HepG2 (cell line): Measurements from ENCODE around the gene HSF4. TPM values are rescaled to one million over a fixed set of nuclear protein-coding genes. Genes with fewer than 3 reads are reported as not detected.

Experiments used
- ATAC-seq: fragments of 200-7000 bp; cut with Tn5 transposase; 3 replicates; pipeline ENCODE4 v1.9.1; 2020; ENCODE audit warnings: mild to moderate bottlenecking, moderate library complexity
- BruUV-seq: library from RNA; stranded (reverse); fragments of 400-500 nt; replicated peaks from 2 replicates; lab custom pipeline; 2021; lab: Mats Ljungman, UMichigan
- CTCF ChIA-PET: fragments of 300-600 bp; formaldehyde crosslinking; extraction: SDS; loops from one replicate; lab custom pipeline; 2021; ENCODE audit warnings: low total read pairs, inconsistent platforms, low intra/inter-chr PET ratio; lab: Yijun Ruan, JAX
- POLR2A ChIA-PET: fragments of 350-600 bp; sonication (Branson Sonifier 250); formaldehyde crosslinking; loops from one replicate; lab custom pipeline; 2020; ENCODE audit warnings: antibody characterized with exemption, inconsistent platforms; lab: Yijun Ruan, JAX
- DNase-seq: peaks from one replicate; pipeline ENCODE4 v3.0.0-alpha.2; 2015; ENCODE audit warnings: low spot score
- FAIRE-seq: peaks from 3 replicates; lab custom pipeline; 2011; peaks lifted over from hg19 to GRCh38; lab: Jason Lieb, UNC
- H2AFZ ChIP-seq: one replicate; pipeline ENCODE4 v1.6.1; 2011; ENCODE audit warnings: low read length, inconsistent platforms
- H3K27ac ChIP-seq: fragments of 300-600 bp; 3 replicates; pipeline ENCODE4 v1.8.0; 2011; ENCODE audit warnings: mixed run types, mild to moderate bottlenecking, mixed read lengths, low read length, inconsistent platforms; ENCODE audit not compliant: insufficient read depth; ENCODE audit errors: extremely low read length
- H3K27me3 ChIP-seq, 2 experiments: fragments of 200-600 bp in 1 of 2; 2 replicates in 1 of 2; 3 replicates in 1 of 2; pipeline versions ENCODE4 v1.6.0 to v1.8.0; 2011; ENCODE audit warnings: low read length in 2 of 2, mild to moderate bottlenecking in 2 of 2, moderate library complexity in 2 of 2, inconsistent platforms in 1 of 2; ENCODE audit not compliant: insufficient read depth in 2 of 2, control insufficient read depth in 1 of 2
- H3K36me3 ChIP-seq, 2 experiments: fragments of 200-600 bp in 1 of 2; replicated peaks in 1 of 2; 2 replicates in 1 of 2; 3 replicates in 1 of 2; pipeline versions ENCODE4 v1.5.1 to v1.8.0; 2011; ENCODE audit warnings: low read length in 2 of 2, inconsistent platforms in 1 of 2; ENCODE audit not compliant: insufficient read depth in 2 of 2, control insufficient read depth in 1 of 2
- H3K4me1 ChIP-seq: 2 replicates; pipeline ENCODE4 v1.5.1; 2012; ENCODE audit warnings: low read length, inconsistent platforms; ENCODE audit not compliant: insufficient read depth
- H3K4me2 ChIP-seq: 2 replicates; pipeline ENCODE4 v1.6.0; 2011; ENCODE audit warnings: low read depth, low read length, inconsistent platforms
- H3K4me3 ChIP-seq, 3 experiments: fragments of 200-600 bp in 1 of 3; sonication (generic), shearing (Covaris generic) in 1 of 3; replicated peaks in 1 of 3; 2 replicates each; pipeline ENCODE4 v1.5.1; 2011 to 2016; ENCODE audit warnings: low read length in 3 of 3, inconsistent platforms in 2 of 3, low read depth in 2 of 3, mild to moderate bottlenecking in 2 of 3, control low read depth in 1 of 3, mixed read lengths in 1 of 3; ENCODE audit not compliant: insufficient read depth in 1 of 3
- H3K79me2 ChIP-seq: one replicate; pipeline ENCODE4 v1.6.1; 2011; ENCODE audit warnings: low read length, inconsistent platforms; ENCODE audit not compliant: insufficient read depth
- H3K9ac ChIP-seq: 2 replicates; pipeline ENCODE4 v1.6.0; 2011; ENCODE audit warnings: mild to moderate bottlenecking, low read depth, low read length, inconsistent platforms; ENCODE audit not compliant: insufficient read depth
- H3K9me3 ChIP-seq: 2 replicates; pipeline ENCODE4 v1.5.1; 2012; ENCODE audit warnings: mild to moderate bottlenecking, low read length
- H4K20me1 ChIP-seq: 2 replicates; pipeline ENCODE4 v1.6.0; 2011; ENCODE audit warnings: inconsistent platforms, mild to moderate bottlenecking, low read length, moderate library complexity; ENCODE audit not compliant: insufficient read depth
- FOXK2 ChIP-seq: fragments of 450-650 bp; IDR thresholded peaks from 2 replicates; pipeline ENCODE4 v1.6.1; 2016
- KLF15 ChIP-seq: sonication (generic); formaldehyde crosslinking; IDR thresholded peaks from 2 replicates; pipeline ENCODE4 v1.8.1; 2023; ENCODE audit warnings: borderline replicate concordance, mild to moderate bottlenecking, inconsistent platforms, missing genetic modification reagents, mixed read lengths
- POLR2AphosphoS2 ChIP-seq: IDR thresholded peaks from 2 replicates; pipeline ENCODE4 v1.6.1; 2011; ENCODE audit warnings: low read depth, low read length, improper control_type of control experiment
- RAD21 ChIP-seq: fragments of 450-650 bp; formaldehyde crosslinking; IDR thresholded peaks from 2 replicates; pipeline ENCODE4 v1.5.0; 2020; ENCODE audit warnings: mild to moderate bottlenecking
- RAD51 ChIP-seq: fragments of 450-650 bp; IDR thresholded peaks from 2 replicates; pipeline ENCODE4 v1.6.1; 2016; ENCODE audit warnings: borderline replicate concordance
- REL ChIP-seq: sonication (generic); formaldehyde crosslinking; conservative IDR thresholded peaks from 2 replicates; pipeline ENCODE4 v1.8.0; 2022; ENCODE audit warnings: mild to moderate bottlenecking, missing genetic modification reagents, moderate library complexity
- SOX6 ChIP-seq, 2 experiments: fragments of 450-650 bp in 1 of 2; sonication (generic) in 1 of 2; formaldehyde crosslinking in 1 of 2; IDR thresholded peaks; 2 replicates each; pipeline versions ENCODE4 v1.4.0 to v1.6.1; 2017 to 2020; ENCODE audit warnings: antibody characterized with exemption in 1 of 2, mild to moderate bottlenecking in 1 of 2, missing genetic modification reagents in 1 of 2
- SRSF4 ChIP-seq: fragments of 200-400 bp; formaldehyde crosslinking; IDR thresholded peaks from one replicate; pipeline ENCODE4 v1.6.1; 2018; ENCODE audit warnings: mild to moderate bottlenecking, low read depth, low read length, moderate library complexity; ENCODE audit not compliant: poor library complexity, severe bottlenecking
- XBP1 ChIP-seq: sonication (generic); formaldehyde crosslinking; IDR thresholded peaks from 2 replicates; pipeline ENCODE4 v1.5.0; 2020; ENCODE audit warnings: missing genetic modification reagents
- ZC3H13 ChIP-seq: sonication (generic); formaldehyde crosslinking; IDR thresholded peaks from 2 replicates; pipeline ENCODE4 v1.8.1; 2023; ENCODE audit warnings: mild to moderate bottlenecking, missing genetic modification reagents, moderate library complexity
- ZNF10 ChIP-seq: sonication (generic); formaldehyde crosslinking; IDR thresholded peaks from 2 replicates; pipeline ENCODE4 v1.4.0; 2020; ENCODE audit warnings: mild to moderate bottlenecking, low read depth, missing genetic modification reagents, borderline replicate concordance
- ZNF235 ChIP-seq: sonication (generic); formaldehyde crosslinking; IDR thresholded peaks from 2 replicates; pipeline ENCODE4 v1.8.1; 2023; ENCODE audit warnings: mild to moderate bottlenecking, missing genetic modification reagents, borderline replicate concordance
- ZNF891 ChIP-seq: sonication (generic); formaldehyde crosslinking; IDR thresholded peaks from 2 replicates; pipeline ENCODE4 v1.5.0; 2020; ENCODE audit warnings: mild to moderate bottlenecking, missing genetic modification reagents
- WGBS: methylation state at CpG from one replicate; pipeline ENCODE4 v1.1.6; 2017; ENCODE audit warnings: low lambda C conversion rate; 5-methylcytosine and 5-hydroxymethylcytosine counted together
- in situ Hi-C: cut with HindIII; loops from 2 replicates; pipeline ENCODE4 v1.10.0; 2017; ENCODE audit warnings: low pct_unique_long_range_greater_than_20kb; ENCODE audit not compliant: extremely low pct_ligation_motif_present
- intact Hi-C: fragments of 100-400 bp; cut with micrococcal nuclease; formaldehyde crosslinking; loops from one replicate; pipeline ENCODE4 v1.10.0; 2022; ENCODE audit not compliant: unreplicated experiment
- polyA plus RNA-seq, 8 experiments: library from polyadenylated mRNA; depleted of rRNA in 3 of 8; stranded (reverse) in 7 of 8; unstranded in 1 of 8; fragments of >200 nt; fragmentation: Illumina TruSeq in 4 of 8; extraction: Trizol in 4 of 8; gene quantifications; 2 replicates each; pipeline versions ENCODE4 v1.2.1 to v1.2.3, GENCODE V29; 2011 to 2016; ENCODE audit warnings: low read depth in 4 of 8, missing spikeins in 1 of 8, mixed read lengths in 1 of 8; ENCODE audit not compliant: insufficient read depth in 1 of 8
- total RNA-seq, 5 experiments: library from RNA; depleted of rRNA; stranded (reverse); fragments of >200 nt; fragmentation: Illumina TruSeq; extraction: Trizol; gene quantifications; 2 replicates each; pipeline ENCODE4 v1.2.3, GENCODE V29; 2016; ENCODE audit warnings: low read depth in 1 of 5
- TF ChIP-seq, protein P1 (sequence below): sonication (generic); formaldehyde crosslinking; conservative IDR thresholded peaks from 2 replicates; pipeline ENCODE4 v1.8.0; 2022; ENCODE audit warnings: low read depth, missing genetic modification reagents
- TF ChIP-seq, protein P2 (sequence below): sonication (generic); formaldehyde crosslinking; conservative IDR thresholded peaks from 2 replicates; pipeline ENCODE4 v1.8.0; 2022; ENCODE audit warnings: missing genetic modification reagents

Gene HSF4
- total and polyA plus RNA-seq, 2 of the 13 experiments (the other 11 are each of a cell fraction or from before 2014, with no cell fraction given), result 3.5 to 16.9 TPM

DNA sequence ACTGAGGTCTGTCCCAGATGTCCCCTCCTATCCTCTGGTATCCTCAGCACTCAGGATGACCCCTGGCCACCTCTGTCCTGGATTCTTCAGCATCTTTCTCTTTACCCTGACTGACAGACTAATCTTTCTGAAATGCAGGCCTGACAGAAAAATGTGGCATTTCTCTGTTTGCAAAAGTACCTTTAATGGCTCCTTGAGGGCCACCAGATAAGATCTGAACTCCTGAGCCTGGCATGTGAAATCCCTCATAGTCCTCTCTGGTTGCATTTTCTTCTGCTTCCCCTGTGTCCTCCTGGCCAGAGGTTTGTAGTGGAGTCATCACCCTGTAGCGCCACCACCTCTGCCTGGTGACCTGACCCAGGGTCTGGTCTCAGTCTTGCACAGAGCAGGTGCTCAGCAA lies 32.3 kb downstream of the HSF4 start:
- peaks cover 44 to 69% of the 10 kb centered on the region in 2 experiments for H3K36me3 ChIP-seq
- peaks cover 16% of the 10 kb centered on the region for H3K4me1 ChIP-seq
- WGBS, result 95% methylated on average over 1 of the region's 1 CpG
- no peak overlapping the region for H3K4me3 ChIP-seq
- intact Hi-C loops (no loop called here), in situ Hi-C loops (no loop called here)
- H3K27ac ChIP-seq, result no peak overlapping the region
- DNase-seq (no peak), FAIRE-seq (no peak), ATAC-seq (no peak)
- no peaks in the 10 kb centered on the region for H3K9me3 ChIP-seq
- H3K4me2 ChIP-seq, result no peak overlapping the region
- POLR2A ChIA-PET, result no interaction called here
- no TSS peak for BruUV-seq
- H3K27me3 ChIP-seq, result peaks cover 0 to 6% of the 10 kb centered on the region in 2 experiments; a peak in 1 of 5 replicates
- no peak for TF ChIP-seq ZC3H13 (CRISPR knock-in tag)
- TF ChIP-seq, protein P1, sequence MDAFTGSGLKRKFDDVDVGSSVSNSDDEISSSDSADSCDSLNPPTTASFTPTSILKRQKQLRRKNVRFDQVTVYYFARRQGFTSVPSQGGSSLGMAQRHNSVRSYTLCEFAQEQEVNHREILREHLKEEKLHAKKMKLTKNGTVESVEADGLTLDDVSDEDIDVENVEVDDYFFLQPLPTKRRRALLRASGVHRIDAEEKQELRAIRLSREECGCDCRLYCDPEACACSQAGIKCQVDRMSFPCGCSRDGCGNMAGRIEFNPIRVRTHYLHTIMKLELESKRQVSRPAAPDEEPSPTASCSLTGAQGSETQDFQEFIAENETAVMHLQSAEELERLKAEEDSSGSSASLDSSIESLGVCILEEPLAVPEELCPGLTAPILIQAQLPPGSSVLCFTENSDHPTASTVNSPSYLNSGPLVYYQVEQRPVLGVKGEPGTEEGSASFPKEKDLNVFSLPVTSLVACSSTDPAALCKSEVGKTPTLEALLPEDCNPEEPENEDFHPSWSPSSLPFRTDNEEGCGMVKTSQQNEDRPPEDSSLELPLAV (CRISPR knock-in tag), result no peak
- no peak for TF ChIP-seq ZNF235 (CRISPR knock-in tag)
- no peak for TF ChIP-seq RAD21 (CRISPR knock-in tag)
- TF ChIP-seq ZNF891 (CRISPR knock-in tag), result no peak
- no peak for TF ChIP-seq SRSF4
- TF ChIP-seq XBP1, result no peak
- TF ChIP-seq, protein P2, sequence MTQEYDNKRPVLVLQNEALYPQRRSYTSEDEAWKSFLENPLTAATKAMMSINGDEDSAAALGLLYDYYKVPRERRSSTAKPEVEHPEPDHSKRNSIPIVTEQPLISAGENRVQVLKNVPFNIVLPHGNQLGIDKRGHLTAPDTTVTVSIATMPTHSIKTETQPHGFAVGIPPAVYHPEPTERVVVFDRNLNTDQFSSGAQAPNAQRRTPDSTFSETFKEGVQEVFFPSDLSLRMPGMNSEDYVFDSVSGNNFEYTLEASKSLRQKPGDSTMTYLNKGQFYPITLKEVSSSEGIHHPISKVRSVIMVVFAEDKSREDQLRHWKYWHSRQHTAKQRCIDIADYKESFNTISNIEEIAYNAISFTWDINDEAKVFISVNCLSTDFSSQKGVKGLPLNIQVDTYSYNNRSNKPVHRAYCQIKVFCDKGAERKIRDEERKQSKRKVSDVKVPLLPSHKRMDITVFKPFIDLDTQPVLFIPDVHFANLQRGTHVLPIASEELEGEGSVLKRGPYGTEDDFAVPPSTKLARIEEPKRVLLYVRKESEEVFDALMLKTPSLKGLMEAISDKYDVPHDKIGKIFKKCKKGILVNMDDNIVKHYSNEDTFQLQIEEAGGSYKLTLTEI (CRISPR knock-in tag), result no peak
- no peak for TF ChIP-seq RAD51
- no peak for TF ChIP-seq FOXK2
- no peak for TF ChIP-seq KLF15
- no peak for TF ChIP-seq POLR2AphosphoS2
- no peak for TF ChIP-seq ZNF10 (CRISPR knock-in tag)
- no peak for TF ChIP-seq SOX6 (IDR thresholded peaks at IDR 0.05)
- no peak for TF ChIP-seq SOX6 (CRISPR knock-in tag; IDR thresholded peaks at IDR 0.05)
- TF ChIP-seq REL (CRISPR knock-in tag), result no peak
- no peak overlapping the region for H2AFZ ChIP-seq
- no peaks in the 10 kb centered on the region; the same call in 1 of the 2 replicates for H4K20me1 ChIP-seq
- peaks cover 21% of the 10 kb centered on the region for H3K79me2 ChIP-seq
- CTCF ChIA-PET, result no interaction called here
- no peak overlapping the region for H3K9ac ChIP-seq
